D341Med (cell line): Measurements from ENCODE around the gene THEM5.
"Not testable (repeated sequence)": the region's sequence is repeated elsewhere in the genome, so short reads cannot be mapped to it uniquely, and the experiment has no call there.

ENCODE experiments used
- DNase-seq: peaks from one replicate; pipeline ENCODE4 v3.0.0; 2012; ENCODE audit warnings: low spot score

The THEM5 gene

GRCh38 chr1:151867765-151868411 lies 14.4 kb upstream of the THEM5 start:
- DNase-seq, result no peak

- no peak for DNase-seq
These were observed 13.8 kb upstream of the THEM5 start for GRCh38 chr1:151867321-151867720.

- DNase-seq, result no peak
These were observed 10.9 kb upstream of the THEM5 start for GRCh38 chr1:151864411-151864810.

GRCh38 chr1:151862604-151863003 lies 9.1 kb upstream of the THEM5 start:
- DNase-seq, result no peak

- DNase-seq, result no peak
These were observed 7.1 kb upstream of the THEM5 start for GRCh38 chr1:151860504-151861187.

GRCh38 chr1:151859891-151860293 lies 6.4 kb upstream of the THEM5 start:
- DNase-seq, result no peak

GRCh38 chr1:151858886-151859665 lies 5.6 kb upstream of the THEM5 start:
- no peak for DNase-seq

- DNase-seq, result no peak
These were observed 4.7 kb upstream of the THEM5 start for GRCh38 chr1:151858030-151858746.

- no peak for DNase-seq
These were observed 2.4 kb upstream of the THEM5 start for GRCh38 chr1:151855933-151856332.

- not testable (repeated sequence) for DNase-seq
These were observed 2.0 kb upstream of the THEM5 start for GRCh38 chr1:151855516-151855915.

- DNase-seq, result no peak
These were observed 1.1 kb upstream of the THEM5 start for GRCh38 chr1:151854658-151855057.

GRCh38 chr1:151852733-151853132 lies 779 bp downstream of the THEM5 start:
- DNase-seq, result no peak

- DNase-seq, result no peak
These were observed 1.6 kb downstream of the THEM5 start for GRCh38 chr1:151851886-151852285.

- no peak for DNase-seq
These were observed 3.6 kb downstream of the THEM5 start for GRCh38 chr1:151849871-151850270.

GRCh38 chr1:151849126-151849525 lies 4.4 kb downstream of the THEM5 start:
- DNase-seq, result no peak

GRCh38 chr1:151847867-151848596 lies 5.5 kb downstream of the THEM5 start:
- peak; percentile 34 for DNase-seq

- peak; percentile 18 for DNase-seq
These were observed 6.8 kb downstream of the THEM5 start for GRCh38 chr1:151846686-151847237.

- DNase-seq, result peak; percentile 18
These were observed 7.4 kb downstream of the THEM5 start for GRCh38 chr1:151846062-151846568.

GRCh38 chr1:151843398-151843797 lies 10.1 kb downstream of the THEM5 start:
- DNase-seq, result no peak

- no peak for DNase-seq
These were observed 12.4 kb downstream of the THEM5 start for GRCh38 chr1:151841141-151841540.

GRCh38 chr1:151840421-151840820 lies 13.1 kb downstream of the THEM5 start:
- DNase-seq, result no peak
